Right kidney (tissue), 1 donor: ENCODE measurements around the gene TOP3A.
A peak's percentile ranks its signal among the peaks of the same experiment; 100 is the strongest.
"Not testable (repeated sequence)": the region's sequence is repeated elsewhere in the genome, so short reads cannot be mapped to it uniquely, and the experiment has no call there.

Experiments
- DNase-seq: peaks from one replicate; pipeline ENCODE4 v3.0.0-alpha.2; 2016

TOP3A gene

GRCh38 chr17:18323507-18324139 is 8.8 kb upstream of the TOP3A start:
- no peak for DNase-seq

DNA sequence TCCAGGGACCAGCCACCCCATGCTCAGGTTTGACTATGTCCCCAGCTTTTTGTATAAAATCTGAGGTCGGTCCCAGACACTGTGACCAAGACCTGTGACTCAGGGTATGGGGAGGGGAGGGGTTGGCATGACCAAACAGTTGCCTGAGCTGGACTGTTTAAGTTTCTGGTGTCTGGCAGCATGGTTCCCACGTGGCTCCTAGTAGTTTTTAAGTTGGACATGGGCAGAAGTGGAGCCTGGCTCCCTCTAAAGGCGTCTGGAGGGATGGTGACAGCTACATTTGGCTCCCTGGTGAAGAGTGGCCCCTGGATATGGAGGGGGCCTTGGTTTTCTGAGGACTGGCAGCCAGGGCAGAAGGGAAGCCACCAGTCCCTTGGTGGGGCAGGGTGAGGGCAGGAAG is 8.2 kb upstream of the TOP3A start:
- no peak for DNase-seq

DNA sequence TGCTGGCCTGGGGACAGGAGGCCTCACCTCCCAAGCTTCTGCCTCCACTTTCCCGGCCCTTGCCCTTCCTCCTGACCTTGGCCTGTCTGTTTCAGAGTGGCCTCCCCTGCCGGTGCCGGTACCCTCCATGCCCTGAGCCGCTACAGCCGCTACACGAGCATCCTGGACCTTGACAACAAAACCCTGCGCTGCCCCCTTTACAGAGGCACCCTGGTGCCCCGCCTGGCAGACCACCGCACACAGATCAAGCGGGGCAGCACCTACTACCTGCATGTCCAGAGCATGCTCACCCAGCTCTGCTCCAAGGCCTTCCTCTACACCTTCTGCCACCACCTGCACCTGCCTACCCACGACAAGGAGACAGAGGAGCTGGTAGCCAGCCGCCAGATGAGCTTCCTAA is 7.7 kb upstream of the TOP3A start:
- DNase-seq = no peak

DNA sequence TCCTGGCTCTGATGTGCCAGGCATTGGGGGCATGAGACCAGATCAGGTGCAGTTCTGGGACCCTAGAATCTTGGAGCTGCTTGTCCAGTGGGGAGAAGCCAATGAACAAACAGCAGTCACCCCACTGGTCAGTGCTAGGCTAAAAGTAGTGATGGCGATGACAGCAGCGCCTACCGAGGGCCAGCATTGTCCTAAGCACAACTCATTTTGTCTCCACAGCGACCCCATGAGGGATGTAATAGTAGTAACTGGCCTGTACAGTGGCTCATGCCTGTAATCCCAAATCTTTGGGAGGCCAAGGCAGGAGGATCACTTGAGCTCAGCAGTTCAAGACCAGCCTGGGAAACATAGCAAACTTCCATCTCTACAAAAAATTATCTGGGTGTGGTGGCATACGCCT is 6.5 kb upstream of the TOP3A start:
- no peak for DNase-seq

DNA sequence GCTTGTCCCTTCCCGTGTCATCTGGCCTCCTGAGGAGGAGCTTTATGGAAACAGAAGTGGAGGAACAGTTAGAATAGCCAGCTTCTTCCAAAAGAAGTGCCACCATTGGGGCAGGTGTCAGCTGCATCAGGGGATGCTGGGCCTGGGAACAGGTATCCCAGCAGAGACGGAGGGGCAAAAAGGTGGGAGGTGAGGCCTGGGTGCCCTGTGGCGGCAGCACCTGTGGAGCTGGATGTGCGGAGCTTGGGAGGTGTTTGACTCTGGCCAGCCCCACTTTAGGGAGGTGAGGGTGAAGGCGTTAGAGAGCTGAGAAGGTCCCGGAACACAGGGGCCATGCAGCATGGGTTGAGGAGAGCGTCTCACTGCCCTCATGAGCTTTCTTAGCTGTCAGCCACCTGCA is 5.5 kb upstream of the TOP3A start:
- no peak for DNase-seq

DNA sequence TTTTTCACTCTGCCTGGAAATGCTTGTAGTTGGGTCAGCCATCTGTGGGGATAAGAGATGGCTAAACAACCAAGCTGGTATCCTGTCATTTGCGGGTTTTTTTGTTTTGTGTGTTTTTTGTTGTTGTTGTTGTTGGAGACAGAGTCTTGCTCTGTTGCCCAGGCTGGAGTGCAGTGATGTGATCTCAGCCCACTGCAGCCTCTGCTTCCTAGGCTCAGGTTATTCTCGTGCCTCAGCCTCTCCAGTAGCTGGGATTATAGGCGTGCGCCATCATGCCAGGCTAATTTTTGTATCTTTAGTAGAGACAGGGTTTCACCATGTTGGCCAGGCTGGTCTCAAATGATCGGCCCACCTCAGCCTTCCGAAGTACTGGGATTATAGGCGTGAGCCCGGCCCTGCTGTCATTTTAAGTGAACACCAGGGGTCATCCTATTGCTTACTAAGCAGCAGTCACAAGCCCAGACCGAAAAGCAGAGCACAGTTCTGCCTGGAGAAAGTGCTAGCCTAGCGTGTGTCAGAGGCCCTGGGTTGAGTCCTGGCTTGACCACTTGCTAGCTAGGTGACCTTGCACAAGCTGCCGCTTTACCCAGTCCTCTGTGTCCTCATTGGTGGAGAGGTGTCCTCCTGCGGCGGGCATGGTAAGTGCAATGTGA is 4.9 kb upstream of the TOP3A start:
- peak; percentile 16 for DNase-seq

DNA sequence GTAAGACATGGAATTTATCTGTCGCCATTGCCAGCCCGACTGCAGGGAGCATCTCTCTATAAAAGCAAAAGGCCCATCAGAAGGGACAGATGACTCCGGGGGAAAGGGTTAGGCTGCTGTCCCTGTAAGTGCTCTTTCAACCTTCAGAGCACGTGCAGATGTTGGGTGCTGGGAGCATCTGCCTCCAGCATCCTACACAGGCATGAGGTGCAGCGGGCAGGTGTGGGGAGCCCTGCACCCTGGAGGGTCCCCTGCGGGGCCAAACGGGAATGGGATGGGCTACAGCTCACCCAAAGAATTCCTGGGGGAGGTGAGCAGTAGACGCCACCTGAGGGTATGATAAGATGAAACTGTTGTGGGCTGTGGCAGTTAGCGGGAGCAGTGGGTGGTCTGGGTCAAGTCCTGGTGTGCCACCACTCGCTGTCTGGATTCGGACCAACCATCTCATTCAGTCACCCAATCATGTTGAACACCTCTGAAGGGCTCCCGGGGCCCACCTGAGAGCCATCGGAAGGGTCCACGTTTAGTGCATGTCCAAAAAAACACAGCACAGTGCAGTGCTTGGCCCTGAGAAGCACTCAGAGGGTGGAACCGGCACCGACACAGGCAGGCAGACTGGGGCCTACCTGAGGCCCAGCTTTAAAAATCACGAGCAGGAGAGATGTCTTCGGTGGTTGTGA is 4.1 kb upstream of the TOP3A start:
- DNase-seq = no peak

GRCh38 chr17:18318117-18318516 is 3.3 kb upstream of the TOP3A start:
- no peak for DNase-seq

- no peak for DNase-seq
Measured at GRCh38 chr17:18315961-18316360, 1.2 kb upstream of the TOP3A start.

DNA sequence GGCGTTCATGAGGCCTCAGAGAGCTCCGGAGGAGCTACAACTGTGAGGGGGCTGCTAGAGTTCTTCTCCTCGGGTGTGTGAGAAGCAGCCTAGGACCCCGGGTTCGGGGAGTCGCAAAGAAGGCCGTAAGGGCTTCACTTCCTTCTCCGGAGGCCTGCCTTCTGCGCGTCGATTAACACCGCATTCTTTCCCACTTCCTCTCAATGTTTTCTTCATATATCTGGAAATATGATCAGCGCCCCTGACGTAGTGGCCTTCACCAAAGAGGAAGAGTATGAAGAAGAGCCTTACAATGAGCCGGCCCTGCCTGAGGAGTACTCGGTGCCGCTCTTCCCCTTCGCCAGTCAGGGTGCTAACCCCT is 748 bp upstream of the TOP3A start:
- DNase-seq = no peak

DNA sequence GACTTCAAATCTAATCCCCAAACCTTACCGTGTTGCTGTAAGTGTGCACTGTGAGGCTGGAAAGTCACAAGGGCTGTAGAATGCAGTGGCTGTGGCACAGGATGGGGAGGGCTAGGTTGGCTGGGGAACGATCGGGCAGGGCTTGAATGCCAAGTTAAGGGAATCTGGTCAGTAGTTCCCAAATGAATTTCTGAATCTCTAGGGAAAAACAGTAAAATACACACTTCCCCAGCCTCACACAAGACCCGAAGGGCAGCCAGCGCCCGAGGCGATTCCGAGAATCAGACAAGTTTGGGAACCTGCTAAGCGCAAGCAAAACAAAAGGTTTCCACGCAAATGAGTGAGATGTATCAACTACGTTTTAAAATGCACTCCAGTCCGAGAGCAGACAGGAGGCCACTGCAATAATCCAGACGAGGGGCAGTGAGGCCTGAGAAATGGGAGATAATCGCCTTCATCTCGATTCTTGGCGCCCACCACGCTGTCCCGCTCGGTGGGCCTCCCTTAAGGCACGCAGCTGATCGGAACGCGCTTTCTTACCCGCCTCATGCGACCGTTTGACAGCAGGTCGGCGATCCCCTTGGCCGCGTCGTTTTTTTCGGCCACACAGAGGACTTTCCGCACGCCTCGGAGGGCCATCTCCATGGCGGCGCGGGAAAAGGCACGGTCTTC is 599 bp downstream of the TOP3A start:
- DNase-seq = no peak

DNA sequence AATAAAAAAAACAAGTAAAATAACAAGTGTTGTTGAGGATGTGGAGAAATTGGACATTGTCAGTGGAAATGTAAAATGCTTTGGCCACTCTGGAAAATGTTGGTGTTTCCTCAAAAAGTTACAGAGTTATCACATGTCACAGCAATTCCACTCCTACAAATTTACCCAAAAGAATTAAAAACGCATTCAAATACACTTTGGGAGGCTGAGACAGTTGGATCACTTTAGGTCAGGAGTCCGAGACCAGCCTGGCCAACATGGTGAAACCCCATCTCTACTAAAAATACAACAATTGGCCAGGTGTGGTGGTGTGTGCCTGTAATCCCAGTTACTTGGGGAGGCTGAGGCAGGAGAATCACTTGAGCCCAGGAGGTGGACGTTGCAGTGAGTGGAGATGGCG is 5.6 kb downstream of the TOP3A start:
- DNase-seq = no peak

DNA sequence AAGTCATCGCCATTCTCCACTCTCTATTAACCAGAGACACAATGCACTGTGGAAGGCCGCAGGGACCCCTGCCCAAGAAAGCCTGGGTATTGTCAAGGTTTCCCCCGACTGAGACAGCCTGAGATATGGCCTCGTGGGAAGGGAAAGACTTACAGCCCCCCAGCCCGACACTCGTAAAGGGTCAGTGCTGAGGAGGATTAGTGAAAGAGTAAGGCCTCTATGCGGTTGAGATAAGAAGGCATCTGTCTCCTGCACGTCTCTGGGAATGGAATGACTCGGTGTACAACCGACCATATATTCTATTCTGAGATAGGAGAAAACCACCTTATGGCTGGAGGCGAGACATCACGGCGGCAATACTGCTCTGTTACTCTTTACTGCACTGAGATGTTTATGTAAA is 11.6 kb downstream of the TOP3A start:
- not testable (repeated sequence) for DNase-seq

- no peak for DNase-seq
Measured at GRCh38 chr17:18300725-18301480, 13.9 kb downstream of the TOP3A start.

- not testable (repeated sequence) for DNase-seq
Measured at GRCh38 chr17:18298061-18298460, 16.7 kb downstream of the TOP3A start.

GRCh38 chr17:18291718-18292540 is 22.9 kb downstream of the TOP3A start:
- DNase-seq = no peak

- DNase-seq = no peak
Measured at GRCh38 chr17:18285296-18285695, 29.5 kb downstream of the TOP3A start.

DNA sequence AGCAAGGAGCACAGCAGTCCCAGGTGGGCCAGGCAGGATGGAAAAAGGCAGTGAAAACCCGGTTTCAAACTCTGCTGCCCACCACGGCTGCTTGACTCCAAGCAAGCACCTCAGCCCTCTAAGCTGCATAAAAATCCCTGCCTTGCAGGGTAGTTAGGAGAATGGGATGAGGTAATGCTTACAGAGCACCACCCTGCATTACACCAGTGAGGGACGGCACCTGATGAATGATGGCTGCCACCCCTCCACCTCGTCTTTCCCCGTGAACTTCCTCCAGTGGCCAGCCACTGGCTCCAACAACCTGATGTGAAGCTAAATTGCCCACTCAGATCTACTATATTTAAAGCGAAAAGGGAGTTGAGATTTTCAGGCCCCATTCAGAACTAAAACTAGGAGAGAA is 33.0 kb downstream of the TOP3A start:
- DNase-seq = no peak

GRCh38 chr17:18280766-18281371 is 33.9 kb downstream of the TOP3A start:
- DNase-seq = no peak

GRCh38 chr17:18280249-18280648 is 34.5 kb downstream of the TOP3A start:
- DNase-seq = no peak

DNA sequence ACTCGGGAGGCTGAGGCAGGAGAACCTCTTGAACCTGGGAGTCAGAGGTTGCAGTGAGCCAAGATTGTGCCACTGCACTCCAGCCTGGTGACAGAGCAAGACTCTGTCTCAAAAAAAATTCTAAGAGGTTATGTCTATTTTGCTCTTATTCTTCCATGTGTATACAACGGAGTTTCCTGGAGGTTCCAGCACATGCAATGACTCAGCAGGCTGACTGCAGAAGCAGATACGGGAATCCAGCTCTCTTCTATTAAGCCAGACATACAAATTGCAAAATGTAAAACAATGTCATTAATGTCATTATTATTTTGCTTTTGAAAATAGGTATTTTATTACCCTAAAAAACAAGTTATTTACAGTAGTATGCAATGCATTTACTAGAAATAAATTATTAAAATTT is 35.9 kb downstream of the TOP3A start:
- no peak for DNase-seq
